ENCODE results near the gene GPC5. TPM values are rescaled to one million over a fixed set of nuclear protein-coding genes. Genes with fewer than 3 reads are reported as not detected.
"Not testable (repeated sequence)": the region's sequence is repeated elsewhere in the genome, so short reads cannot be mapped to it uniquely, and the experiment has no call there.

GPC5 gene
- total RNA-seq, 2 donors from 2014 or later: not detected

DNA sequence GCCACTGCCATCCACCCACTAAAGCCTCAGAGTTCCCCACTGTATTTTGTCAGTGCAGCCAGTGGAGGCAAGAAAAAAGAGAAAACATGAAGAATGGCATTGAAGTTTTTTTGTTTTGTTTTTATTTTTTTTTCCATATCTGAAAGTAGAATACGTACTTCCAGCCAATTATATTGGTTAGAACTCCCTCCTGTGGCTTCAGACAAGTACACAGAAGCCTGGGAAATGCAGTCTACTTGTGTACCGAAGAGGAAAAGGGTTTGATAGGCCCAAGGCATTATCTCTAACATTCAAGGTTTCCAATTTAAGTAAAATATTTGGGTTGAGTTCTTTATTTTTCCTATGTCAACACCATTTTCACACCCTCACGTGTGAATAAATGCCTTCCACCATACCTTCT lies 1131.9 kb downstream of the GPC5 start:
- no peak for ATAC-seq
- WGBS, 2 donors: 25 to 32% methylated on average over 3 of the region's 3 CpGs

GRCh38 chr13:92535222-92536006 lies 1137.0 kb downstream of the GPC5 start:
- TF ChIP-seq POLR2A (IDR thresholded peaks at IDR 0.05): no peak
- no peak overlapping the region for H3K27ac ChIP-seq
- H3K4me3 ChIP-seq: no peak overlapping the region
- H3K9me3 ChIP-seq: no peaks in the 10 kb centered on the region
- no peak for DNase-seq
- H3K36me3 ChIP-seq (replicated peaks in 1 of 2; ENCODE audit: insufficient read depth in 1 of 2, low read depth in 2 of 2): no peaks in the 10 kb centered on the region
- WGBS, 2 donors: 86 to 90% methylated on average over 6 of the region's 6 CpGs
- intact Hi-C loops (cut with DNase I): no loop called here
- H3K27me3 ChIP-seq: no peaks in the 10 kb centered on the region
- no peak for ATAC-seq
- no peaks in the 10 kb centered on the region for H3K4me1 ChIP-seq

More for the DNA sequence above, 1131.9 kb downstream of the GPC5 start:
- no peaks in the 10 kb centered on the region for H3K36me3 ChIP-seq (replicated peaks in 1 of 2; ENCODE audit: insufficient read depth in 1 of 2, low read depth in 2 of 2)
- H3K4me3 ChIP-seq: no peak overlapping the region
- no peaks in the 10 kb centered on the region for H3K9me3 ChIP-seq
- no peak overlapping the region for H3K27ac ChIP-seq
- DNase-seq: no peak
- no peaks in the 10 kb centered on the region for H3K27me3 ChIP-seq
- H3K4me1 ChIP-seq: no peaks in the 10 kb centered on the region
- no peak for TF ChIP-seq POLR2A (IDR thresholded peaks at IDR 0.05)
- TF ChIP-seq, protein P1, sequence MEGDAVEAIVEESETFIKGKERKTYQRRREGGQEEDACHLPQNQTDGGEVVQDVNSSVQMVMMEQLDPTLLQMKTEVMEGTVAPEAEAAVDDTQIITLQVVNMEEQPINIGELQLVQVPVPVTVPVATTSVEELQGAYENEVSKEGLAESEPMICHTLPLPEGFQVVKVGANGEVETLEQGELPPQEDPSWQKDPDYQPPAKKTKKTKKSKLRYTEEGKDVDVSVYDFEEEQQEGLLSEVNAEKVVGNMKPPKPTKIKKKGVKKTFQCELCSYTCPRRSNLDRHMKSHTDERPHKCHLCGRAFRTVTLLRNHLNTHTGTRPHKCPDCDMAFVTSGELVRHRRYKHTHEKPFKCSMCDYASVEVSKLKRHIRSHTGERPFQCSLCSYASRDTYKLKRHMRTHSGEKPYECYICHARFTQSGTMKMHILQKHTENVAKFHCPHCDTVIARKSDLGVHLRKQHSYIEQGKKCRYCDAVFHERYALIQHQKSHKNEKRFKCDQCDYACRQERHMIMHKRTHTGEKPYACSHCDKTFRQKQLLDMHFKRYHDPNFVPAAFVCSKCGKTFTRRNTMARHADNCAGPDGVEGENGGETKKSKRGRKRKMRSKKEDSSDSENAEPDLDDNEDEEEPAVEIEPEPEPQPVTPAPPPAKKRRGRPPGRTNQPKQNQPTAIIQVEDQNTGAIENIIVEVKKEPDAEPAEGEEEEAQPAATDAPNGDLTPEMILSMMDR (IDR thresholded peaks at IDR 0.05): peak in 4 of 7 experiments; percentile 15 to 51 (median 36)
- intact Hi-C loops (cut with DNase I): no loop called here

DNA sequence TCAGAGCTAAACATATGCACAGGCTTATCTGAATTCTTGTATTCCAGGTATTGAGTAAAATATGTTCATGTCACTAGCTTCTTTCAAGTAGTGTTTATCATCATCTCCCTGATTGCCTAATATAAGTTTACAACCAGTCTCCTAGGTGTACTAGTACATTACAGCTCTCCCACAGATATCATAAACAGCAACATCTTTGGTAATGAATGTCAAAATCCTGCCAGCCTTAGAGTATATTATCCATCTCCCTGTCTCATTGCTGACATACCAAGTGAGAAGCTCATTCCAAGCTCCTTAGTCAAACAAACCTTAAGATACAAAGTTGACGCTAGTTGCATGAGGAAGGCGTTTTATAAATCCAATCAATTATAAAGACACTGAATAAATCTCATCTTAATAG lies 1139.0 kb downstream of the GPC5 start:
- Histone ChIP-seq H3K9me3 (no peaks in the 10 kb centered on the region), H3K4me3 (no peak overlapping the region), H3K27ac (no peak overlapping the region), H3K27me3 (no peaks in the 10 kb centered on the region), H3K4me1 (no peaks in the 10 kb centered on the region), H3K36me3 (replicated peaks in 1 of 2; ENCODE audit: insufficient read depth in 1 of 2, low read depth in 2 of 2) (no peaks in the 10 kb centered on the region)
- WGBS, 2 donors: 49 to 59% methylated on average over 2 of the region's 2 CpGs
- intact Hi-C loops (cut with DNase I): no loop called here
- no peak for DNase-seq
- no peak for ATAC-seq
- TF ChIP-seq, protein P1 (IDR thresholded peaks at IDR 0.05): no peak
- no peak for TF ChIP-seq POLR2A (IDR thresholded peaks at IDR 0.05)

- H3K4me3 ChIP-seq: no peak overlapping the region
- H3K9me3 ChIP-seq: no peaks in the 10 kb centered on the region
- no peaks in the 10 kb centered on the region for H3K27me3 ChIP-seq
- no peak overlapping the region for H3K27ac ChIP-seq
- DNase-seq (no peak), ATAC-seq (no peak)
- H3K36me3 ChIP-seq (replicated peaks in 1 of 2; ENCODE audit: insufficient read depth in 1 of 2, low read depth in 2 of 2): no peaks in the 10 kb centered on the region
- no peak for TF ChIP-seq POLR2A (IDR thresholded peaks at IDR 0.05)
- TF ChIP-seq, protein P1 (IDR thresholded peaks at IDR 0.05): no peak
- no peaks in the 10 kb centered on the region for H3K4me1 ChIP-seq
- WGBS, 2 donors: 79 to 81% methylated on average over 3 of the region's 3 CpGs
- intact Hi-C loops (cut with DNase I): no loop called here
These were observed 1139.7 kb downstream of the GPC5 start for GRCh38 chr13:92538164-92538563.

DNA sequence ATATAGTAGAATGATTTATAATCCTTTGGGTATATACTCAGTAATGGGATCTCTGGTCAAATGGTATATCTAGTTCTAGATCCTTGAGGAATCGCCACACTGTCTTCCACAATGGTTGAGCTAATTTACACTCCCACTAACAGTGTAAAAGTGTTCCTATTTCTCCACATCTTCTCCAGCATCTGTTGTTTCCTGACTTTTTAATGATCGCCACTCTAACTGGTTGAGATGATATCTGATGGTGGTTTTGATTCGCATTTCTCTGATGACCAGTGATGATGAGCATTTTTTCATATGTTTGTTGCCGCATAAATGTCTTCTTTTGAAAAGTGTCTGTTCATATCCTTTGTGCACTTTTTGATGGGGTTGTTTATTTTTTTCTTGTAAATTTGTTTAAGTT lies 1140.7 kb downstream of the GPC5 start:
- 93 to 97% methylated on average over 4 of the region's 4 CpGs for WGBS, 2 donors

GRCh38 chr13:92547266-92547665 lies 1148.8 kb downstream of the GPC5 start:
- intact Hi-C loops (cut with DNase I): no loop called here
- Histone ChIP-seq H3K36me3 (replicated peaks in 1 of 2; ENCODE audit: insufficient read depth in 1 of 2, low read depth in 2 of 2) (no peaks in the 10 kb centered on the region), H3K27me3 (no peaks in the 10 kb centered on the region), H3K4me1 (peaks cover 5% of the 10 kb centered on the region), H3K4me3 (no peak overlapping the region), H3K27ac (no peak overlapping the region), H3K9me3 (no peaks in the 10 kb centered on the region)
- TF ChIP-seq, protein P1 (IDR thresholded peaks at IDR 0.05): no peak
- no peak for TF ChIP-seq POLR2A (IDR thresholded peaks at IDR 0.05)
- DNase-seq (no peak), ATAC-seq (no peak)
- WGBS, 2 donors: 74 to 83% methylated on average over 3 of the region's 3 CpGs

More for the DNA sequence above, 1140.7 kb downstream of the GPC5 start:
- ATAC-seq; H3K27ac ChIP-seq; H3K36me3 ChIP-seq (replicated peaks in 1 of 2; ENCODE audit: insufficient read depth in 1 of 2, low read depth in 2 of 2); H3K4me1 ChIP-seq; H3K9me3 ChIP-seq; DNase-seq; H3K27me3 ChIP-seq; H3K4me3 ChIP-seq; intact Hi-C loops (cut with DNase I): not testable (repeated sequence)
